COLO668 (cell line): Measurements from ENCODE around the gene RUBCNL.
"Not testable (repeated sequence)": the region's sequence is repeated elsewhere in the genome, so short reads cannot be mapped to it uniquely, and the experiment has no call there.

Experiments used
- DNase-seq: peaks from one replicate; lab custom pipeline; 2025; ENCODE audit not compliant: unreplicated experiment; lab: John Stamatoyannopoulos, UW

Gene RUBCNL

GRCh38 chr13:46387064-46387851 lies at the start of gene RUBCNL:
Gene RUBCNL (minus strand): TSS chr13:46387252. CDS start chr13:46372475, 14,777 bp downstream.
- peak; percentile 83 for DNase-seq

- DNase-seq: not testable (repeated sequence)
Measured at GRCh38 chr13:46429558-46429957, 42.5 kb upstream of the RUBCNL start.

- no peak for DNase-seq
Measured at GRCh38 chr13:46405457-46405856, 18.4 kb upstream of the RUBCNL start.

GRCh38 chr13:46404733-46405100 lies 17.7 kb upstream of the RUBCNL start:
- no peak for DNase-seq

- DNase-seq: no peak
Measured at GRCh38 chr13:46403851-46404732, 17.0 kb upstream of the RUBCNL start.

GRCh38 chr13:46402178-46402577 lies 15.1 kb upstream of the RUBCNL start:
- DNase-seq: no peak

- no peak for DNase-seq
Measured at GRCh38 chr13:46401432-46401831, 14.4 kb upstream of the RUBCNL start.

- no peak for DNase-seq
Measured at GRCh38 chr13:46396341-46396740, 9.3 kb upstream of the RUBCNL start.

- DNase-seq: no peak
Measured at GRCh38 chr13:46392967-46393366, 5.9 kb upstream of the RUBCNL start.

GRCh38 chr13:46389457-46390451 lies 2.7 kb upstream of the RUBCNL start:
- no peak for DNase-seq

- DNase-seq: no peak
Measured at GRCh38 chr13:46388846-46389245, 1.8 kb upstream of the RUBCNL start.

- no peak for DNase-seq
Measured at GRCh38 chr13:46388308-46388707, 1.3 kb upstream of the RUBCNL start.

GRCh38 chr13:46386392-46387063 lies 524 bp downstream of the RUBCNL start:
- DNase-seq: peak; percentile 37

GRCh38 chr13:46385946-46386345 lies 1.1 kb downstream of the RUBCNL start:
- no peak for DNase-seq

- no peak for DNase-seq
Measured at GRCh38 chr13:46383383-46383782, 3.7 kb downstream of the RUBCNL start.

GRCh38 chr13:46382224-46382623 lies 4.8 kb downstream of the RUBCNL start:
- DNase-seq: no peak

GRCh38 chr13:46380242-46380641 lies 6.8 kb downstream of the RUBCNL start:
- DNase-seq: no peak

GRCh38 chr13:46379611-46380010 lies 7.4 kb downstream of the RUBCNL start:
- DNase-seq: no peak

GRCh38 chr13:46378411-46378810 lies 8.6 kb downstream of the RUBCNL start:
- no peak for DNase-seq

GRCh38 chr13:46377554-46377953 lies 9.5 kb downstream of the RUBCNL start:
- no peak for DNase-seq
